K562 (cell line): Measurements from ENCODE around the gene KAT7. TPM values are rescaled to one million over a fixed set of nuclear protein-coding genes. Genes with fewer than 3 reads are reported as not detected.

Experiments used
- ADNP ChIP-seq: fragments of 200-800 bp; sonication (Bioruptor generic); IDR thresholded peaks from 2 replicates; pipeline ENCODE4 v1.6.1; 2016; ENCODE audit warnings: missing genetic modification characterization, missing compliant biosample characterization
- CHD4 ChIP-seq: fragments of 200-600 bp; sonication (generic); IDR thresholded peaks from 3 replicates; pipeline ENCODE4 v1.6.1; 2012; ENCODE audit warnings: low read depth, mild to moderate bottlenecking, mixed read lengths, low read length, inconsistent platforms; ENCODE audit not compliant: insufficient read depth, insufficient replicate concordance, poor library complexity, severe bottlenecking
- CREM ChIP-seq: IDR thresholded peaks from 2 replicates; pipeline ENCODE4 v1.6.1; 2014; ENCODE audit warnings: antibody characterized with exemption, low read depth
- DPF2 ChIP-seq: fragments of 450-650 bp; IDR thresholded peaks from 2 replicates; pipeline ENCODE4 v1.6.1; 2016
- EHMT2 ChIP-seq: fragments of 450-650 bp; IDR thresholded peaks from 2 replicates; pipeline ENCODE4 v1.6.1; 2018; ENCODE audit warnings: antibody characterized with exemption
- FOXK1 ChIP-seq: sonication (generic); formaldehyde crosslinking; IDR thresholded peaks from 2 replicates; pipeline ENCODE4 v1.8.0; 2022; ENCODE audit warnings: missing genetic modification reagents, mild to moderate bottlenecking, borderline replicate concordance
- GMEB1 ChIP-seq: fragments of 250-450 bp; sonication (Bioruptor Pico); IDR thresholded peaks from 2 replicates; pipeline ENCODE4 v1.4.0; 2020; ENCODE audit warnings: mild to moderate bottlenecking
- KDM1A ChIP-seq, 2 experiments: fragments of 450-650 bp; IDR thresholded peaks; 2 replicates each; pipeline ENCODE4 v1.6.1; 2016; ENCODE audit warnings: mild to moderate bottlenecking in 2 of 2
- NCOR1 ChIP-seq: fragments of 450-650 bp; IDR thresholded peaks from 2 replicates; pipeline ENCODE4 v1.6.1; 2016; ENCODE audit warnings: mild to moderate bottlenecking, moderate library complexity
- NFE2L1 ChIP-seq: fragments of 450-650 bp; IDR thresholded peaks from 2 replicates; pipeline ENCODE4 v1.6.1; 2016; ENCODE audit warnings: missing genetic modification characterization, low read depth, mild to moderate bottlenecking, missing compliant biosample characterization, moderate library complexity, borderline replicate concordance
- NR2C1 ChIP-seq, 2 experiments: fragments of 450-650 bp; IDR thresholded peaks; 2 replicates each; pipeline ENCODE4 v1.6.1; 2017; ENCODE audit warnings: mild to moderate bottlenecking in 2 of 2, antibody characterized with exemption in 1 of 2, inconsistent platforms in 1 of 2, missing compliant biosample characterization in 1 of 2, missing genetic modification characterization in 1 of 2
- RFX1 ChIP-seq: fragments of 450-650 bp; IDR thresholded peaks from 2 replicates; pipeline ENCODE4 v1.6.1; 2016; ENCODE audit warnings: mild to moderate bottlenecking, moderate library complexity
- SLC30A9 ChIP-seq: fragments of 250-450 bp; sonication (Bioruptor Pico); IDR thresholded peaks from 2 replicates; pipeline ENCODE4 v1.8.0; 2022; ENCODE audit warnings: mild to moderate bottlenecking, moderate library complexity
- SRSF9 ChIP-seq: fragments of 200-400 bp; formaldehyde crosslinking; IDR thresholded peaks from 2 replicates; pipeline ENCODE4 v1.6.1; 2017; ENCODE audit warnings: low read depth, low read length, borderline replicate concordance
- TAF7 ChIP-seq: fragments of 450-650 bp; IDR thresholded peaks from 2 replicates; pipeline ENCODE4 v1.6.1; 2016; ENCODE audit warnings: missing genetic modification characterization, missing compliant biosample characterization
- TRIM28 ChIP-seq: fragments of 450-650 bp; IDR thresholded peaks from 2 replicates; pipeline ENCODE4 v1.6.1; 2017
- ZNF143 ChIP-seq: sonication (generic); formaldehyde crosslinking; IDR thresholded peaks from 2 replicates; pipeline ENCODE4 v1.9.0; 2022; ENCODE audit warnings: mild to moderate bottlenecking, missing genetic modification reagents
- ZNF239 ChIP-seq: fragments of 250-450 bp; sonication (Bioruptor Pico); IDR thresholded peaks from 2 replicates; pipeline ENCODE4 v1.4.0; 2020; ENCODE audit warnings: mild to moderate bottlenecking
- ZNF445 ChIP-seq: fragments of 250-450 bp; sonication (Bioruptor Pico); IDR thresholded peaks from 2 replicates; pipeline ENCODE4 v1.4.0; 2020; ENCODE audit warnings: low read depth, mild to moderate bottlenecking, moderate library complexity
- ZNF586 ChIP-seq: fragments of 450-650 bp; formaldehyde crosslinking; conservative IDR thresholded peaks from 2 replicates; pipeline ENCODE4 v1.4.0; 2020; ENCODE audit warnings: mild to moderate bottlenecking, moderate library complexity
- ZSCAN29 ChIP-seq: fragments of 450-650 bp; IDR thresholded peaks from 2 replicates; pipeline ENCODE4 v1.6.1; 2017
- polyA plus RNA-seq, 8 experiments: library from polyadenylated mRNA; depleted of rRNA in 4 of 8; stranded (reverse) in 5 of 8; unstranded in 3 of 8; fragments of >200 nt; fragmentation: Nextera tagmentation in 2 of 8; fragmentation: Illumina TruSeq in 1 of 8; extraction: Ambion mirVana in 2 of 8; extraction: Trizol in 1 of 8; gene quantifications; 2 replicates each; pipeline versions ENCODE4 v1.2.1 to v1.2.3, GENCODE V29; 2011 to 2014; ENCODE audit warnings: inconsistent platforms in 1 of 8, missing spikeins in 1 of 8
- total RNA-seq, 7 experiments: library from RNA; depleted of rRNA in 6 of 7; stranded (reverse); fragments of >200 nt in 6 of 7; fragmentation: Illumina TruSeq in 2 of 7; extraction: Trizol in 2 of 7; gene quantifications; 2 replicates each; pipeline versions ENCODE4 v1.2.1 to v1.2.3, GENCODE V29; 2011 to 2021; ENCODE audit warnings: low replicate concordance in 1 of 7
- TF ChIP-seq, protein P1 (sequence below): fragments of 200-800 bp; sonication (Bioruptor generic); IDR thresholded peaks from 2 replicates; pipeline ENCODE4 v1.6.1; 2017; ENCODE audit warnings: missing genetic modification characterization, missing compliant biosample characterization
- TF ChIP-seq, protein P2 (sequence below): fragments of 450-650 bp; IDR thresholded peaks from 2 replicates; pipeline ENCODE4 v1.6.1; 2018; ENCODE audit warnings: mild to moderate bottlenecking, low read depth; ENCODE audit not compliant: partially characterized antibody

Gene KAT7
- total and polyA plus RNA-seq, 9 of the 15 experiments (the other 6 are each of a cell fraction or from before 2014, with no cell fraction given), result 10.8 to 57.3 (median 34.8) TPM

DNA sequence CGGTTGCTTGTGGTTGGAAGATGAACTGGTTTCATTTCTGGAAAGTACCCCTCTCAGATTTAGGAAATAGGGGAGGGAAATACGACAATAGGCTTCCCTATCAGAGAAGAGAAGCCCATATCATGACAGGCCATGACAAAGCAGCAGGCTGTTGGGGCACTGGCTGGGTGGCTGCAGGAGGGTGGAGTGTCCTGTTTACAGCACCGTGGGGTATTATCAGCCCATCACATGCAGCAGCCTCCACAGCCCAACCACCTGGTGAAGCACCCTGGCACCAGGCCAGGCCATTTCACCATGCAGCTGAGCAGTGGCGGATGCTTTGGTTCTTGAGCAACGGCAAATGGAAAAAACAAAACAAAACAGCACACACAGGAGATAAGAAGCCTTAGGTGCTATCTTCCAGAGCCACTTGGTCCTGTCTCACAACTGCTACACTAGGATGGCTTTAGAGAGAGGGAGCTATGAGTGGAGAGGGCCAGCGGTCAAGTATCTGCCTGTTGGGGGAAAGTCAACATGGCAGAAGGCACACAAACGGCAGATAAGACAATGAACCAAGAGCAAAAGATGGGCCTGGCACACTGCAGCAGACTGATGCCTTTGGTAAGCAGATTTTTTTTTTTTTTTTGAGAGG, 48.7 kb upstream of the KAT7 start (continued):
- TF ChIP-seq GMEB1 (CRISPR knock-in tag) (peak; percentile 57), KDM1A (IDR thresholded peaks at IDR 0.05) (peak; percentile 99), TAF7 (tag) (peak; percentile 34; the same call in 1 of the 2 replicates), ZNF143 (CRISPR knock-in tag) (no peak), ZNF586 (no peak), NR2C1 (IDR thresholded peaks at IDR 0.05) (peak; percentile 73), NR2C1 (tag; IDR thresholded peaks at IDR 0.05) (peak; percentile 86), CREM (peak; percentile 87; the same call in 1 of the 2 replicates), SRSF9 (no peak), ZNF239 (CRISPR knock-in tag) (peak; percentile 78), ADNP (tag) (no peak), DPF2 (peak; percentile 100), SLC30A9 (CRISPR knock-in tag) (no peak), EHMT2 (peak; percentile 98), CHD4 (no peak), ZSCAN29 (0 out of 2 replicates have a peak, but pooled peaks have one; percentile 27), ZNF445 (no peak; the same call in 1 of the 2 replicates), TRIM28 (peak; percentile 73; the same call in 1 of the 2 replicates), FOXK1 (CRISPR knock-in tag) (peak; percentile 87; the same call in 1 of the 2 replicates), NCOR1 (peak; percentile 100), RFX1 (peak; percentile 61), NFE2L1 (tag) (no peak)
- TF ChIP-seq, protein P1, sequence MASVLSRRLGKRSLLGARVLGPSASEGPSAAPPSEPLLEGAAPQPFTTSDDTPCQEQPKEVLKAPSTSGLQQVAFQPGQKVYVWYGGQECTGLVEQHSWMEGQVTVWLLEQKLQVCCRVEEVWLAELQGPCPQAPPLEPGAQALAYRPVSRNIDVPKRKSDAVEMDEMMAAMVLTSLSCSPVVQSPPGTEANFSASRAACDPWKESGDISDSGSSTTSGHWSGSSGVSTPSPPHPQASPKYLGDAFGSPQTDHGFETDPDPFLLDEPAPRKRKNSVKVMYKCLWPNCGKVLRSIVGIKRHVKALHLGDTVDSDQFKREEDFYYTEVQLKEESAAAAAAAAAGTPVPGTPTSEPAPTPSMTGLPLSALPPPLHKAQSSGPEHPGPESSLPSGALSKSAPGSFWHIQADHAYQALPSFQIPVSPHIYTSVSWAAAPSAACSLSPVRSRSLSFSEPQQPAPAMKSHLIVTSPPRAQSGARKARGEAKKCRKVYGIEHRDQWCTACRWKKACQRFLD (CRISPR knock-in tag), result peak; percentile 99
- TF ChIP-seq, protein P2, sequence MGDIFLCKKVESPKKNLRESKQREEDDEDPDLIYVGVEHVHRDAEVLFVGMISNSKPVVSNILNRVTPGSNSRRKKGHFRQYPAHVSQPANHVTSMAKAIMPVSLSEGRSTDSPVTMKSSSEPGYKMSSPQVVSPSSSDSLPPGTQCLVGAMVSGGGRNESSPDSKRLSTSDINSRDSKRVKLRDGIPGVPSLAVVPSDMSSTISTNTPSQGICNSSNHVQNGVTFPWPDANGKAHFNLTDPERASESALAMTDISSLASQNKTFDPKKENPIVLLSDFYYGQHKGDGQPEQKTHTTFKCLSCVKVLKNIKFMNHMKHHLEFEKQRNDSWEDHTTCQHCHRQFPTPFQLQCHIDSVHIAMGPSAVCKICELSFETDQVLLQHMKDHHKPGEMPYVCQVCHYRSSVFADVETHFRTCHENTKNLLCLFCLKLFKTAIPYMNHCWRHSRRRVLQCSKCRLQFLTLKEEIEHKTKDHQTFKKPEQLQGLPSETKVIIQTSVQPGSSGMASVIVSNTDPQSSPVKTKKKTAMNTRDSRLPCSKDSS, result no peak
